GM12892 (cell line): ENCODE results near the gene CPNE2.

Experiments used
- POLR2A ChIP-seq: IDR thresholded peaks from 2 replicates; pipeline ENCODE4 v1.6.1; 2011; ENCODE audit warnings: low read depth, low read length, control low read depth
- POLR2AphosphoS5 ChIP-seq: IDR thresholded peaks from 2 replicates; pipeline ENCODE4 v1.6.1; 2011; ENCODE audit warnings: low read depth, low read length, control low read depth

DNA sequence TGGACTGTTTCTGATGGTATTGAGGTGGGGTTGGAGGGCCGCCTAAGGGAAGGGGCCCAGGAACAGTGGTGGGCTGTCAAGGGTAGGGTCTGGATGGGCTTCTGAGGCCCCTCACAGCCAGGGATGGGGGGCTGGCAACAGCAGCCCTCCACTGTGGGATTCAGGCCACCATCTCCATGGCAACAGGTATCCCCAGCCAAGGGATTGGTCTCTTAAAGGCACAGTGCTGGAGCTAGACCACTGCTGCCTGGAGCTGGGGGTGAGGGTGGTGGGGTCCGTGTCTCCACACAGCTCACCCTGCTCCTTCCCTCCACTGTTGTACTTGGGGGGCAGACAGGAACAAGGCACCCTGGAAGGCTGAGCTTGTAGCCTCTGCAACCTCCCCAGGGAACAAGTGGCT lies 51.6 kb downstream of the CPNE2 start:
- TF ChIP-seq POLR2A: no peak
- TF ChIP-seq POLR2AphosphoS5: no peak
